DOHH2 (cell line): Measurements from ENCODE around the gene SYT1.

ENCODE experiments used
- H3F3A ChIP-seq: fragments of 200-600 bp; sonication (generic), shearing (Covaris generic); 2 replicates; pipeline ENCODE4 v1.6.0; 2016; ENCODE audit warnings: antibody characterized with exemption, mild to moderate bottlenecking; ENCODE audit not compliant: control insufficient read depth, insufficient read depth
- H3K27ac ChIP-seq: fragments of 200-600 bp; sonication (generic); 2 replicates; pipeline ENCODE4 v1.5.1; 2014; ENCODE audit warnings: low read depth, mild to moderate bottlenecking, low read length, moderate library complexity
- H3K27me3 ChIP-seq: fragments of 200-600 bp; sonication (generic); 2 replicates; pipeline ENCODE4 v1.6.1; 2014; ENCODE audit warnings: mild to moderate bottlenecking, low read length, mixed read lengths; ENCODE audit not compliant: control insufficient read depth
- H3K36me3 ChIP-seq: fragments of 200-600 bp; sonication (generic); 2 replicates; pipeline ENCODE4 v1.6.1; 2014; ENCODE audit warnings: mild to moderate bottlenecking, low read length, moderate library complexity, mixed read lengths; ENCODE audit not compliant: control insufficient read depth
- H3K4me1 ChIP-seq: fragments of 200-600 bp; sonication (generic); 2 replicates; pipeline ENCODE4 v1.6.1; 2014; ENCODE audit warnings: mild to moderate bottlenecking, low read length, mixed read lengths; ENCODE audit not compliant: control insufficient read depth
- H3K4me2 ChIP-seq: fragments of 200-600 bp; sonication (generic); 2 replicates; pipeline ENCODE4 v1.6.0; 2014; ENCODE audit warnings: mild to moderate bottlenecking, low read length, moderate library complexity
- H3K4me3 ChIP-seq: fragments of 200-600 bp; sonication (generic); 2 replicates; pipeline ENCODE4 v1.5.1; 2014; ENCODE audit warnings: mild to moderate bottlenecking, low read length, mixed read lengths
- H3K79me2 ChIP-seq: fragments of 200-600 bp; sonication (generic); 2 replicates; pipeline ENCODE4 v1.6.1; 2014; ENCODE audit warnings: mild to moderate bottlenecking, low read length, mixed read lengths; ENCODE audit not compliant: control insufficient read depth
- H3K9me2 ChIP-seq: fragments of 200-600 bp; sonication (generic); replicated peaks from 2 replicates; pipeline ENCODE4 v1.6.1; 2014; ENCODE audit warnings: mild to moderate bottlenecking, low read length, mixed read lengths; ENCODE audit not compliant: control insufficient read depth
- H3K9me3 ChIP-seq: fragments of 200-600 bp; sonication (generic); 2 replicates; pipeline ENCODE4 v1.6.1; 2014; ENCODE audit warnings: antibody characterized with exemption, low read length, mixed read lengths; ENCODE audit not compliant: control insufficient read depth, insufficient read depth
- H4K20me1 ChIP-seq: fragments of 200-600 bp; sonication (generic); 2 replicates; pipeline ENCODE4 v1.6.0; 2014; ENCODE audit warnings: low read depth, mild to moderate bottlenecking, antibody characterized with exemption, low read length, moderate library complexity; ENCODE audit not compliant: control insufficient read depth, insufficient read depth
- CTCF ChIP-seq: fragments of 200-600 bp; sonication (generic); IDR thresholded peaks from one replicate; pipeline ENCODE4 v1.5.1; 2014; ENCODE audit warnings: antibody characterized with exemption, mild to moderate bottlenecking, low read depth, low read length; ENCODE audit not compliant: poor library complexity, severe bottlenecking
- EZH2phosphoT487 ChIP-seq: fragments of 200-600 bp; sonication (generic); IDR thresholded peaks from 2 replicates; pipeline ENCODE4 v1.6.1; 2017; ENCODE audit warnings: borderline replicate concordance, mild to moderate bottlenecking, antibody characterized with exemption, low read length, moderate library complexity, mixed read lengths

SYT1 gene

DNA sequence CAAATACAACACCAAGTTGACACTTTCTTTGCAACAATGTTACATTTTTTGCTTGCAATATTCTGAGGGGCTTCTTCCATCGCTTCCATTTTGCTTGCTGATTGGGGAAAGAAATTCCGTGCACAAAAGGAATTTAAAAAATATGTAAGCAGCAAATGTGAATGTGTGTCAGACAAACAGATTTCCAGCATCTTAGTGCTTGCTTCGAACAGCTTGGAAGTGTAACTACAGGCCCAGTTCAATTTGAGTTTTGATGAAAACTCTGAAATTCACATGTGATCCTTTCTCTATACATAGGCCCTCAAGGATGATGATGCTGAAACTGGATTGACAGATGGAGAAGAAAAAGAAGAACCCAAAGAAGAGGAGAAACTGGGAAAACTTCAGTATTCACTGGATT lies 427.1 kb downstream of the SYT1 start:
- Histone ChIP-seq H3K9me2 (no peaks in the 10 kb centered on the region), H3K27me3 (no peaks in the 10 kb centered on the region), H3F3A (no peaks in the 10 kb centered on the region), H4K20me1 (no peaks in the 10 kb centered on the region), H3K27ac (no peak overlapping the region), H3K9me3 (no peaks in the 10 kb centered on the region), H3K79me2 (no peaks in the 10 kb centered on the region), H3K4me2 (no peak overlapping the region), H3K4me1 (no peaks in the 10 kb centered on the region), H3K4me3 (no peak overlapping the region), H3K36me3 (no peaks in the 10 kb centered on the region)
- no peak for TF ChIP-seq CTCF
- TF ChIP-seq EZH2phosphoT487: no peak

DNA sequence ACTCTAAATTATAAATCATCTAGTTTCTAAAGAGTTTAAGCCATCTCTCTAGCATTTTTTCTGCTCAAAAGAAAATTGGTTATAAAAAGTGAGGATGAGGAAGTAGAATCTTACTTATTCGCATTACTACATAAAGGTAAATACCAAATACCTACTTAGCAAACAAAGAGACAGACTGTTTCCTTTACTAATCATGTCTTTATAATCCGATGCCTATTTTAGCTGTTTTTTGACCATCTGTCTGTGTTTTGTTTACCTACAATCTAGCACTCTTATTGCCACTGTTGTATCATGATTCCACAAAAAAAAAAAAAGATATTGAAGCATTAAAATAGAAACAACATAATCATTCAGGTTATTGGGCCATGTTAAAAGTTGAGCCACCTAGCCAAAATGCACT lies 430.0 kb downstream of the SYT1 start:
- H3K4me1 ChIP-seq: no peaks in the 10 kb centered on the region
- H3K27ac ChIP-seq: no peak overlapping the region
- no peak for TF ChIP-seq CTCF
- TF ChIP-seq EZH2phosphoT487: no peak

DNA sequence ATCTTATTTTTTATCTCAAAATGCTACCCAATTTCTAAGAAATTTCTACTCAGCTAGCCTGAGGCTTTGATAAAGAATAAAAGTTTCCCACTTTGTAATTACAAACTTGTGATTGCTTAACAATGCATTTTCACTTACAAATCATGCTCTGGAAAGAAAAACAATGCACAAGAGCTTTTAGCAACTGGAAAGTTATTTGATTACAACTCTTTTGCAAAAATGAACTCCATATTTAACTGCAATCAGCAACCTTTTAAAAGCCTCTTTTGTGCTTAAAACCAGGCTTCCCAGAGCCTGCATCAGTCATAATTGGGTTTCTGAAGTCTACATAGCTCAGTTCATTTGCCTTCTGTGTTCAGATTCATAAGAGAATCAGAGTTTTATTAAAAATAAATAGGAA lies 431.0 kb downstream of the SYT1 start:
- TF ChIP-seq CTCF (no peak), EZH2phosphoT487 (no peak)
- H3K27ac ChIP-seq: no peak overlapping the region
- H3K4me1 ChIP-seq: no peaks in the 10 kb centered on the region
- H3K9me2 ChIP-seq: no peaks in the 10 kb centered on the region
- no peaks in the 10 kb centered on the region for H3K27me3 ChIP-seq
- H3F3A ChIP-seq: no peaks in the 10 kb centered on the region
- no peak overlapping the region for H3K4me3 ChIP-seq
- no peak overlapping the region for H3K4me2 ChIP-seq
- no peaks in the 10 kb centered on the region for H3K36me3 ChIP-seq
- H3K79me2 ChIP-seq: no peaks in the 10 kb centered on the region
- H3K9me3 ChIP-seq: no peaks in the 10 kb centered on the region
- H4K20me1 ChIP-seq: no peaks in the 10 kb centered on the region

More for the DNA sequence above, 430.0 kb downstream of the SYT1 start:
- H3K27me3 ChIP-seq: no peaks in the 10 kb centered on the region
- H4K20me1 ChIP-seq: no peaks in the 10 kb centered on the region
- H3K36me3 ChIP-seq: no peaks in the 10 kb centered on the region
- no peaks in the 10 kb centered on the region for H3K79me2 ChIP-seq
- H3K9me3 ChIP-seq: no peaks in the 10 kb centered on the region
- H3K4me2 ChIP-seq: no peak overlapping the region
- H3K4me3 ChIP-seq: no peak overlapping the region
- H3K9me2 ChIP-seq: no peaks in the 10 kb centered on the region
- no peaks in the 10 kb centered on the region for H3F3A ChIP-seq

- no peaks in the 10 kb centered on the region for H3K27me3 ChIP-seq
- H4K20me1 ChIP-seq: no peaks in the 10 kb centered on the region
- no peaks in the 10 kb centered on the region for H3K4me1 ChIP-seq
- TF ChIP-seq EZH2phosphoT487: no peak
- TF ChIP-seq CTCF: no peak
- no peaks in the 10 kb centered on the region for H3F3A ChIP-seq
- no peak overlapping the region for H3K27ac ChIP-seq
- no peak overlapping the region for H3K4me3 ChIP-seq
- H3K79me2 ChIP-seq: no peaks in the 10 kb centered on the region
- H3K9me3 ChIP-seq: no peaks in the 10 kb centered on the region
- no peaks in the 10 kb centered on the region for H3K9me2 ChIP-seq
- no peak overlapping the region for H3K4me2 ChIP-seq
- H3K36me3 ChIP-seq: no peaks in the 10 kb centered on the region
Observed at GRCh38 chr12:79296133-79296532, 431.6 kb downstream of the SYT1 start.
